Coronary artery (tissue), 2 donors: ENCODE results near the gene NUDT4.

Source experiments
- DNase-seq: peaks from one replicate; pipeline ENCODE4 v3.0.0-alpha.2; 2017; ENCODE audit warnings: low spot score
- H3K27ac ChIP-seq, 2 donors: fragments of 200-600 bp; sonication (generic); one replicate each; pipeline ENCODE4 v1.5.1; 2016 to 2019
- H3K4me3 ChIP-seq: fragments of 200-600 bp; sonication (generic); 2 replicates; pipeline ENCODE4 v1.5.1; 2016; ENCODE audit warnings: mild to moderate bottlenecking, moderate library complexity
- TF ChIP-seq, protein P1 (sequence below): fragments of 200-600 bp; sonication (generic); IDR thresholded peaks from one replicate; pipeline ENCODE4 v1.5.1; 2019; ENCODE audit warnings: antibody characterized with exemption

NUDT4 gene

DNA sequence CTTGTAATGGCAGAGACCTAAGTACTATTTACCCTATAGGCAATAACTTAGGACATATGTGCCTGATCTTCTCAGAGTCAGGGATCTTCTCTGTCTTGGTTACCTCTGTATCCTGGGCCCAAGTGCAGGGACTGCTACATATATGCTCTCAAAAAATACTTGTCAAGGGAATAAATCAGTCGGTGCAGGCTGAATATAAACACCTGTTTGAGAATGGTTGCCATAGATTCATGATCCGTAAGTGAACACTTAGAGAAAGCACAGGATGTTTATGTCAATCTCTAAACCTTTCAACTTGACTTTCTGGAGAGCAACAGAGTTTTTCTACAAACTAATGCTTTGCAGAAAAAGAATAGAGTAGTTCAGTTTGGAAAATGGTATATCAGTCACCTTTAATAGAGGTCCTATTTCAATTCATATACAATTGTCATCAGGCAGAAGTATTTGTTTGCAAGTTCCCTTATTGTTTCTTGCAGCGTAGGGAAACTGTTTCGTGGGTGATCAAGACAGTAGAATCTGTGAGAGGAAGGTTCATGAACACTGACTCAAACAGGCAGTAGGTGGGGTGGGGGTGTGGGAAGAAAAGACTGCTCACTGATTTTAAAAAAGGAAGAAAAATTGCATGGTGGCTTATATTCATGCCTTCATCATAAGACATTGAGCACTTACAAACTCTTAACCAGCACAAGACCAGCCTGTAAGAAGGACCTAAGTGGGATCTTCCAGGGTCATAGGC is 70.0 kb downstream of the NUDT4 start:
- Histone ChIP-seq H3K4me3 (no peak overlapping the region), H3K27ac (no peak overlapping the region)
- no peak for DNase-seq
- TF ChIP-seq, protein P1, sequence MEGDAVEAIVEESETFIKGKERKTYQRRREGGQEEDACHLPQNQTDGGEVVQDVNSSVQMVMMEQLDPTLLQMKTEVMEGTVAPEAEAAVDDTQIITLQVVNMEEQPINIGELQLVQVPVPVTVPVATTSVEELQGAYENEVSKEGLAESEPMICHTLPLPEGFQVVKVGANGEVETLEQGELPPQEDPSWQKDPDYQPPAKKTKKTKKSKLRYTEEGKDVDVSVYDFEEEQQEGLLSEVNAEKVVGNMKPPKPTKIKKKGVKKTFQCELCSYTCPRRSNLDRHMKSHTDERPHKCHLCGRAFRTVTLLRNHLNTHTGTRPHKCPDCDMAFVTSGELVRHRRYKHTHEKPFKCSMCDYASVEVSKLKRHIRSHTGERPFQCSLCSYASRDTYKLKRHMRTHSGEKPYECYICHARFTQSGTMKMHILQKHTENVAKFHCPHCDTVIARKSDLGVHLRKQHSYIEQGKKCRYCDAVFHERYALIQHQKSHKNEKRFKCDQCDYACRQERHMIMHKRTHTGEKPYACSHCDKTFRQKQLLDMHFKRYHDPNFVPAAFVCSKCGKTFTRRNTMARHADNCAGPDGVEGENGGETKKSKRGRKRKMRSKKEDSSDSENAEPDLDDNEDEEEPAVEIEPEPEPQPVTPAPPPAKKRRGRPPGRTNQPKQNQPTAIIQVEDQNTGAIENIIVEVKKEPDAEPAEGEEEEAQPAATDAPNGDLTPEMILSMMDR = no peak

DNA sequence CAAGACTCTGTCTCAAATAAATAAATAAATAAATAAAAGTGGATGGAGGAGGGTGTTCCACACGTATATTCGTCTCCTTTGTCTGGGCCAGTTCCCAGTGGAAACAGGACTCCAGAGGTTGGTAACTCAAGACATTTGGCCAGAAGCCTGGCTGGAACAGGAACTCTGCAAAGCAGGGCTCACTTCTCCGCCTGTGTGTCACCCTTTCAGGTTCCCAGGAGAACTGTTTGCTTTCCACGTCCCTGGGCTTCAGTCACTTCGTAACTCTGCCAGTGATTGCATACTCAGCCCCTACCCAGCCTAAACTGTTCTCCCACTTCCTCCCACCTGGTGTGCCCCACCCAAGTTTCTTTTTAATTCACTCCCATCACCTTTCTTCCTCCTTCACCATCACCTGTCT is 71.1 kb downstream of the NUDT4 start:
- no peak overlapping the region for H3K27ac ChIP-seq
- H3K4me3 ChIP-seq = no peak overlapping the region
- no peak for DNase-seq
- TF ChIP-seq, protein P1 = no peak

DNA sequence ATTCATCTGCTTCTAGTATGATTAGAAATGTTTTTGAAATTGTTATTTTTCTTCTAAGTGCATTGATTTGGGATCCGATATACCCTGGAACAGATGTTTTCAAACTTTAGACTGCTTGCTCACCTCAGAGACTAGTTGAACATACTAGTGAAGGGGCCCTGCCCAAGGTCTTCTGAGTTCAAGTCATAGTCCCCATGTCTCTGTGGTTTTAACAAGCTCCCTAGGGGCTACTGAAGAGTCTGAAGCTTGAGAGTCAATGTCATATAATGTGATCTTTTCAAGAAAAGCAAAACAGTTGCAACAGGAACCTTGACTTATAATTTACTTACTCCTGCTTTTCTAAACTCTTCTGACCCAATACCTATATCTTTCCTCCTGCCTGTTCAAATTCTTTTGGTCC is 71.6 kb downstream of the NUDT4 start:
- TF ChIP-seq, protein P1 = no peak
- DNase-seq = no peak
- H3K27ac ChIP-seq = no peak overlapping the region

DNA sequence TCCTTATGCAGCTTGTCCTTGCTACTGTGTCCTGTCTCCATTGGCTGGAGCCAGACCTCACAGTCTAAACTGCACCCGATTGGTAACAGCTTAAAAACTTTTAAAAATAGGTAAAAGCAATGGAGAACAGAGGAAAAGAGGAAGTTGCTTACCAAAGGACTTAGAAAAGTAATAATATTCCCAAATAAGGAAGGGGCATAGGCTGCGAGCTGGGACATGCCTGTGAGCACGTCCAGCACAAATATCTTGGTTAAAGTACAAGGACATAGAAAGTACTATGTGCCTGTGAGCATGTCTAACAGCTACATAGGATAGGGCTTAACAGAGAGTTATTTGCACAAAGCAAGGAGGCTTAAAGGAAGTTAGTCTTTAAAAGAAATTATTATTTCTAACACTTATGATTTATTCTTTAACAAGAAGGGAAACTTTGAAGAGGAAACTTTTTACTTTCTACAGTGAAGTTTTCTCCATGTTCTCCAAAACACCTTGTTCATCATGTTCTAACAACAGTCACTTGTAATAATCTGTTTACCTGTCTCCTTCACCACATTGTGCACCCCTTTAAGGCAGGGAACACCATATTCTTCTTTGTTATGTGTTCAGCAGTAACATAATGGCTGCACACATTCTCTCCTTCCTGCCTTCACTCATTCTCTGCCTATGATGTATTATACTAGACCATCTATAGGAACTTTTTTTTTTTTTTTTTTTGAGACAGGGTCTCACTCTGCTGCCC is 73.9 kb downstream of the NUDT4 start:
- TF ChIP-seq, protein P1 = no peak
- H3K4me3 ChIP-seq = no peak overlapping the region
- no peak overlapping the region for H3K27ac ChIP-seq
- no peak for DNase-seq

More for the DNA sequence above, 71.6 kb downstream of the NUDT4 start:
- no peak overlapping the region for H3K4me3 ChIP-seq

DNA sequence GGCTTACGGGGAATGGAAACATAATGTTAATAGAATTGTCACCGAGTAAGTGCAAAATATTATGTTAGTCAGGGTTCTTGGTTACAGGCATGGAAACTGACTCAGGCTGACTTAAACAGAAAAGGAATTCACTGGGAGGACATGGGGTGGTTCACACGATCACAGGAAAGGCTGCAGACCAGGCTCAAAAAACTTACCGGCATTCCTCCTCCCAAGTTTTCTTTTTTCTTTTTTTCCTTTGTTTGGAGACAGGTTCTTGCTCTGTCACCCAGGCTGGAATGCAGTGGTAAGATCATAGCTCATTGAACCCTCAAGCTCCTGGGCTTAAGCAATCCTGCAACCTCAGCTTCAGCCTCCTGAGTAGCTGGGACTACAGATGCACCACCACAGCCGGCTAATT is 75.9 kb downstream of the NUDT4 start:
- H3K4me3 ChIP-seq = no peak overlapping the region
- TF ChIP-seq, protein P1 = no peak
- DNase-seq = no peak
- no peak overlapping the region for H3K27ac ChIP-seq

DNA sequence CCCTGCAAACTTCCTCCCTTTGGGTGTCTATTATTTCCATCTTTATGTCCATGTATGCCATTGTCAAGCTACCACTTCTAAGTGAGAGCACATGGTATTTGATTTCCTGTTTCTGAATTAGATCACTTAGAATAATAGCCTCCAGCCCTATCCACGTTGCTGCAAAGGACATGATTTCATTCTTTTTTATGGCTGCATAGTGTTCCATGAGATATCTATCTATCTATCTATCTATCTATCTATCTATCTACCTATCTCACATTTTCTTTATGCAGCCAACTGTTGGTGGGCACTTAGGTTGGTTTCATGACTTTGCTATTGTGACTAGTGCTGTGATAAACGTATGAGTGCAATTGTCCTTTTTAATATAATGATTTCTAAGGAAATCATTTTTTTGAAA is 78.4 kb downstream of the NUDT4 start:
- TF ChIP-seq, protein P1 = no peak
- H3K4me3 ChIP-seq = no peak overlapping the region
- H3K27ac ChIP-seq = no peak overlapping the region
- no peak for DNase-seq
